ENCODE measurements around the gene SOX21. TPM values are rescaled to one million over a fixed set of nuclear protein-coding genes. Genes with fewer than 3 reads are reported as not detected.

SOX21 gene
- total and polyA plus RNA-seq, 9 donors = 0.04 to 2.5 (median 0.07) TPM; not detected in 5

GRCh38 chr13:94709001-94709834 is 3.1 kb downstream of the SOX21 start:
- H3K4me1 ChIP-seq (ENCODE audit: control insufficient read depth, insufficient read depth, low read length) = peaks cover 30% of the 10 kb centered on the region
- DNase-seq = no peak
- no peaks in the 10 kb centered on the region for H3K9me3 ChIP-seq (replicated peaks; ENCODE audit: control insufficient read depth, low read depth, low read length)
- H3K27ac ChIP-seq (ENCODE audit: low read length) = no peak overlapping the region
- no peaks in the 10 kb centered on the region for H3K36me3 ChIP-seq (ENCODE audit: control insufficient read depth, insufficient read depth, low read length)
- no CpG with 5 or more reads among the region's 7 CpGs for WGBS (ENCODE audit: insufficient coverage)
- no peak overlapping the region for H3K4me3 ChIP-seq (ENCODE audit: low read length)
- peaks cover 79% of the 10 kb centered on the region for H3K27me3 ChIP-seq (ENCODE audit: control insufficient read depth, insufficient read depth, low read length)

DNA sequence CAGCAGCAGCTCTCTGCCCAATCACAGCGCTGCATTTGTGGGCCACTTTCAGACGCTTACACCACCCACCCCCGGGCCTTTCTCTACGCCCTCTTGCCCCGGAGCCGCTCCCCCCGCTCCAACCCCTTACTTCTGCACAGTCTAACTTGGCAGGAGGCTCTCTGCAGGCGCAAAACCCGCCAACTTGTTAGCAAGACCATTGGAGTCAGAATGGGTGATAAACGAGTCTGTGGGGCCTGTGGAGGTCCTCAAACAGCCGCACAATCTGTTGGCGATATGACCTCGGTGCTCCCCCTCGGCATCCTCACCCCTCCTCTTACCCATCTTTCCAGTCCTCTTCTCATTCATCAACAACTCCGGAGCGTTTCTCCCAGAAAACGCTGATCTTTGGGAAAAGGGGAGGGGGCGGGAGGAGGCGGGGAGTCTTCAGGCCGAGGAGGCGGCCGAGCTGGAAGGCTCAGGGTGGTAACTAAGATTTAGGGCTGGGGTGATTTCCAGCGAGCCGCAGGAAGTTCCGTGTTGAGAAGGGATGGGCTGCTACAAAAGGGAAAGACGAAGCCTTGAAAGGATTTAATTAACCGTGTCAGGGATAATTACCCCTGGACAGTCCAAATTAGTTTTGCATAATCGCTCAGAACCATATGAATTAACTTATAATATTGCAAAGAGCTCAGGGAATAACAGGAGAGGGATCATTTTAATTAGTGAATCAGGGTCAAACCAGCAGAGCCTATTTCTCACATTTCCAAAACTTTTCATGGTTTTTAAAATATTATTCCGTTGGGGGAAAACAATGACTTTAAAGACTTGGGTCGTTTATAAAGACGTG is 4.1 kb downstream of the SOX21 start:
- H3K4me3 ChIP-seq (ENCODE audit: low read length) = no peak overlapping the region
- 2% methylated on average over 13 of the region's 31 CpGs for WGBS (ENCODE audit: insufficient coverage)
- H3K36me3 ChIP-seq (ENCODE audit: control insufficient read depth, insufficient read depth, low read length) = no peaks in the 10 kb centered on the region
- H3K4me1 ChIP-seq (ENCODE audit: control insufficient read depth, insufficient read depth, low read length) = peaks cover 30% of the 10 kb centered on the region
- H3K27ac ChIP-seq (ENCODE audit: low read length) = no peak overlapping the region
- H3K27me3 ChIP-seq (ENCODE audit: control insufficient read depth, insufficient read depth, low read length) = peaks cover 81% of the 10 kb centered on the region
- H3K9me3 ChIP-seq (replicated peaks; ENCODE audit: control insufficient read depth, low read depth, low read length) = no peaks in the 10 kb centered on the region
- no peak for DNase-seq

DNA sequence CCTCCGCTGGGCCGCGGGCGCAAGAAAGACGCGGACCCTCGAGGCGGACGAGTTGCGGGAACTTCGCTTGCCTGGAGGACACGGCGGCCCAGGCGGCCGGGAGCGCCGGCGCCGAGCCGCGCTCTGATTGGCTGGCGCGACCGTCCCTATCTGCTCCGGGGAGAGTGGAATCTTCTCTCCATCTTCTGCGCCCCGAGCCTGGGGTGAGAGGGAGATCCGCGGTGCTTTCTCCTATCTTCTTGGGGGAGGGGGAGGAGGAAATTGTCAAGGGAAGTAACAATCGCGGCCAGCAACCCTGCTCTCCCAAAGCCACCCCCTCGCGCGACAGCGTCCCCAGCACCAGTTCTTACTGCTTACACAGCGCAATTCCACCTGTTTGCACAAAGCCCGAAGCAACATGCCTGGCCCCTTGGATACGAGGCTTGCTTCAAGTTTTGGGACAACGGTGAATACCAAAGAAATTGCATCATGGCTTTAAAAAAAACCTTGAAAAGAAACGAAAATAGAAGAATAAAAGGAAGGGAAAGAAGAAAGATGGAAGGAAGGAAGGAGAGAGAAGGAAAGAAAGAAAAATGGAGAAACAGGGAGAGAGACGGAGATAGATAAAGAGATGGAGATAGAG is 4.8 kb downstream of the SOX21 start:
- Histone ChIP-seq H3K4me1 (ENCODE audit: control insufficient read depth, insufficient read depth, low read length) (peaks cover 25% of the 10 kb centered on the region), H3K27me3 (ENCODE audit: control insufficient read depth, insufficient read depth, low read length) (peaks cover 83% of the 10 kb centered on the region), H3K4me3 (ENCODE audit: low read length) (no peak overlapping the region), H3K27ac (ENCODE audit: low read length) (no peak overlapping the region), H3K36me3 (ENCODE audit: control insufficient read depth, insufficient read depth, low read length) (no peaks in the 10 kb centered on the region), H3K9me3 (replicated peaks; ENCODE audit: control insufficient read depth, low read depth, low read length) (no peaks in the 10 kb centered on the region)
- no peak for DNase-seq
- WGBS (ENCODE audit: insufficient coverage) = 2% methylated on average over 29 of the region's 41 CpGs

DNA sequence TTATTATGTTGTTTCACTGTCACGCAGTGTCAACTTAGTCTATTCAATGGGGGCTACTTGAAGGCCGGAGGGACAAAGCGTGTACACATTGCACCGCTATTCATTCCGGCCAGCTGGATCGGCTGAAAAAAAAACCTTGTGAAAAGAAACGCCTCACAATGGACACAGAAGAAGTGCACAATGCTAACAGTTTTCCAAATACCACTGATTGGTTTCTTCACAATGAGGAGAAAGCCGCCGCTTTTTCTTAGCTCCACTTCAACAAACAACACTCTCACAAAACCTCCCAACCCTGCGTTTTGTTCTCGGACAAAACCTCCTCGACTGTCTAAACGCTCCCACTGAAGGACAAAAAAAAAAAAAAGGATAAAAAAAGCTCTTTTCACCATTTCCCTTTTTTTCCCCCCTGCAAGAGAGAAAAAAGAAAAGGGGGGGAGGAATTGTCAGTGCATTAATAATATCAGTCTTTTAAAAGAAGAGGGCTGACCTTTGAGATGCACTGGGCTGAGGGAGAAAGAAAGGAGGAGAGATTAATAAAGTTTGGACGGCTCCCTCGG is 5.4 kb downstream of the SOX21 start:
- 9% methylated on average over 10 of the region's 15 CpGs for WGBS (ENCODE audit: insufficient coverage)
- H3K9me3 ChIP-seq (replicated peaks; ENCODE audit: control insufficient read depth, low read depth, low read length) = no peaks in the 10 kb centered on the region

DNA sequence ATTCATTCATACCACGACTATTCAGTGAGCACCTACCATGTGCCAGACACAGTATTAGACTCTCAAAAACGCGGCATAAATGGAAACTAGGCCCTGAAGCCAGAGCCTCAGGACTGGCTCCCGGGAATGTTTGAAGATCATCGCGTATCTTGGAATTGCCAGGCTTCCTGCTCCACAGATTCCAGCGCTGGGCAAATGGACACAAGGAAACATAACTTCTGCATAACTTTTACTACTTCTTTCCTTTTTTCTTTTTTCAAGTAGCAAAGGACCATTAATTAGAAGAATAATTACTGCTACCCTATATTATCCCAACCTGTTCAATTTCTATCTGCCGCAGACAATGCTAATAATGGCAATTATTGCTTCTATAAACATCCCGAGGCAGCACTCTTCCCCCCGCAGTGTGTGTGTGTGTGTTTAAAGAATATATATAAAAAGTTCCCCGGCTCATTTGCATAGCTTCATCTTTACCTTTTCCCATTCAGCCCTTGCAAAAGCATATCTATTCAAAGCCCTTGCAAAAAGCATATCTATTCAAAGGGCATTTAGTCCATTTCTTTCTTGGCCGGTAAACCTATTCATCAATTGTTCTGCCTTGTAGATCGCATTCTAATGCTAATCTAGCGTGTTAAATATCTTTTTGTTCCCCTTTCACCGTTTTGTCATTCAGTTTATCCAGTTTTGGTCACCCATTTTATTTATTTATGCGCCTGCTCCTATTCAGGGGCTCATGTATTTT is 6.1 kb downstream of the SOX21 start:
- DNase-seq = no peak
- Histone ChIP-seq H3K4me1 (ENCODE audit: control insufficient read depth, insufficient read depth, low read length) (peaks cover 18% of the 10 kb centered on the region), H3K27me3 (ENCODE audit: control insufficient read depth, insufficient read depth, low read length) (peaks cover 85% of the 10 kb centered on the region), H3K36me3 (ENCODE audit: control insufficient read depth, insufficient read depth, low read length) (no peaks in the 10 kb centered on the region), H3K27ac (ENCODE audit: low read length) (no peak overlapping the region), H3K4me3 (ENCODE audit: low read length) (no peak overlapping the region), H3K9me3 (replicated peaks; ENCODE audit: control insufficient read depth, low read depth, low read length) (no peaks in the 10 kb centered on the region)
- 4% methylated on average over 8 of the region's 16 CpGs for WGBS (ENCODE audit: insufficient coverage)

More for the DNA sequence above, 5.4 kb downstream of the SOX21 start:
- Histone ChIP-seq H3K27ac (ENCODE audit: low read length) (no peak overlapping the region), H3K4me3 (ENCODE audit: low read length) (no peak overlapping the region), H3K27me3 (ENCODE audit: control insufficient read depth, insufficient read depth, low read length) (peaks cover 83% of the 10 kb centered on the region), H3K4me1 (ENCODE audit: control insufficient read depth, insufficient read depth, low read length) (peaks cover 21% of the 10 kb centered on the region), H3K36me3 (ENCODE audit: control insufficient read depth, insufficient read depth, low read length) (no peaks in the 10 kb centered on the region)
- DNase-seq = peak; percentile 14

GRCh38 chr13:94705081-94706030 is 7.0 kb downstream of the SOX21 start:
- Histone ChIP-seq H3K9me3 (replicated peaks; ENCODE audit: control insufficient read depth, low read depth, low read length) (no peaks in the 10 kb centered on the region), H3K27ac (ENCODE audit: low read length) (no peak overlapping the region), H3K4me1 (ENCODE audit: control insufficient read depth, insufficient read depth, low read length) (peaks cover 11% of the 10 kb centered on the region), H3K36me3 (ENCODE audit: control insufficient read depth, insufficient read depth, low read length) (no peaks in the 10 kb centered on the region), H3K4me3 (ENCODE audit: low read length) (no peak overlapping the region), H3K27me3 (ENCODE audit: control insufficient read depth, insufficient read depth, low read length) (peaks cover 86% of the 10 kb centered on the region)
- DNase-seq = no peak
- 3% methylated on average over 25 of the region's 40 CpGs for WGBS (ENCODE audit: insufficient coverage)

DNA sequence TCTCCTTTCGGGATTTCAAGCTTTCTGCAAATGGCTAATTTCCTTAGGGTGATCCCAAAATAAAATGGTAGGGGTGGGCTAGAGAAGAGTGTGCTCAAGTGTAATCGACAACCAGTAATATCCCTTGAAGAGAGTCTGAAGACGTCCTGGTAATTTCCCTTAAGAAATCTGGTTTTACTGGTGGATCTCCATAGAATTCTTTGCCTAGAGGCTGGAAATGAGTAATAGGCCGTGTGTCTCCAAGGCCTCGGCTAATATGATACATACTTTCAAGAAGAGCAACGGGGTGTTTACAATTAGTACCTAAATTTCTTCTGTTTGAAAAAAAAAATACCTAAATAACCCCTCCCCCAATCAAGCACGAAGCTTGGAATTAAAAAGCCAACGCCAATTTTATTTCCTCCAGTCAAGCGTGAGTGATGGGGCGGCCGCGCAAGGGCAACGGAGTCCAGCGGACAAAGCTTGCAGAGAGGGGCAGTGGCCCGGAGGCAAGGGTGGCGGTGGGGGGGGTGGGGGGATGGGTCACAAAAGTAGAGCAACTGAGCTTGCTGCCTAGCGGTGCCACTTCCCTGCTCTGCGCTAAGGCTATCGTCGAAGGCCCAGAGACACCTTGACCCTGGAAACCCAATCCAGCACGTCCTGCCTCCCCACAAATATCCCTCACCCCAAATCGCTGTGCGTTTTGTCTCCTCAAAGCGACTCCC is 7.8 kb downstream of the SOX21 start:
- DNase-seq = no peak
- H3K9me3 ChIP-seq (replicated peaks; ENCODE audit: control insufficient read depth, low read depth, low read length) = no peaks in the 10 kb centered on the region
- H3K4me3 ChIP-seq (ENCODE audit: low read length) = no peak overlapping the region
- 0% methylated on average over 3 of the region's 24 CpGs for WGBS (ENCODE audit: insufficient coverage)
- H3K4me1 ChIP-seq (ENCODE audit: control insufficient read depth, insufficient read depth, low read length) = peaks cover 10% of the 10 kb centered on the region
- no peak overlapping the region for H3K27ac ChIP-seq (ENCODE audit: low read length)
- no peaks in the 10 kb centered on the region for H3K36me3 ChIP-seq (ENCODE audit: control insufficient read depth, insufficient read depth, low read length)
- H3K27me3 ChIP-seq (ENCODE audit: control insufficient read depth, insufficient read depth, low read length) = peaks cover 92% of the 10 kb centered on the region

- H3K36me3 ChIP-seq (ENCODE audit: control insufficient read depth, insufficient read depth, low read length) = no peaks in the 10 kb centered on the region
- peaks cover 95% of the 10 kb centered on the region for H3K27me3 ChIP-seq (ENCODE audit: control insufficient read depth, insufficient read depth, low read length)
- 2% methylated on average over 24 of the region's 26 CpGs for WGBS (ENCODE audit: insufficient coverage)
- no peak overlapping the region for H3K27ac ChIP-seq (ENCODE audit: low read length)
- peaks cover 10% of the 10 kb centered on the region for H3K4me1 ChIP-seq (ENCODE audit: control insufficient read depth, insufficient read depth, low read length)
- no peaks in the 10 kb centered on the region for H3K9me3 ChIP-seq (replicated peaks; ENCODE audit: control insufficient read depth, low read depth, low read length)
- H3K4me3 ChIP-seq (ENCODE audit: low read length) = no peak overlapping the region
- DNase-seq = no peak
These were observed 8.5 kb downstream of the SOX21 start for GRCh38 chr13:94703721-94704314.

Measured in muscle of leg (tissue), 11 donors.